HUDEP-2 (cell line): Measurements from ENCODE around the gene TCF7L2.
"Not testable (repeated sequence)": the region's sequence is repeated elsewhere in the genome, so short reads cannot be mapped to it uniquely, and the experiment has no call there.

Experiments
- DNase-seq, 76 experiments: peaks; one replicate each; lab custom pipeline; 2025; ENCODE audit not compliant: unreplicated experiment in 76 of 76; lab: John Stamatoyannopoulos, UW

Gene TCF7L2

GRCh38 chr10:113087165-113088029 lies 137.3 kb downstream of the TCF7L2 start:
- DNase-seq, result no peak

GRCh38 chr10:113088194-113088593 lies 138.1 kb downstream of the TCF7L2 start:
- DNase-seq, result no peak

- no peak for DNase-seq
These were observed 139.5 kb downstream of the TCF7L2 start for GRCh38 chr10:113089551-113089950.

DNA sequence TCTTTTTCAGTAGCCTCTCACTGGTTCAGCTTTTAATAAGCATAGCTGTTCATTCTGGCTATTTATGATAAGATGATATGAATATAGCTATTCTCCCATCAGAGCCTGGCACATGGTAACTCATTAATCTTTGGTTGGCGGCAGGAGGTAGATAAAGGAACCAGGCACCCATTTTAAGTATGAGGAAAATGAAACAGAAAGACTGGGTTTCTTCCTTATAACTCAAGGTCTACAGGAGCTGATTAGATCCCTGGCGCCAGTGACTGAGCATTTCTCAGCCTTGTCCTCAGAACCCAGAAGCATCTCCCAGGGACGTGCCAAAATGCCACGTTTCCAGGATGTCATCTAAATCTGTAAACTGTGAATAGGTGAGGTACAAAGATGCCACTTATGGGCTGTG lies 141.9 kb downstream of the TCF7L2 start:
- peak in 1 of 76 experiments; percentile 6 for DNase-seq

DNA sequence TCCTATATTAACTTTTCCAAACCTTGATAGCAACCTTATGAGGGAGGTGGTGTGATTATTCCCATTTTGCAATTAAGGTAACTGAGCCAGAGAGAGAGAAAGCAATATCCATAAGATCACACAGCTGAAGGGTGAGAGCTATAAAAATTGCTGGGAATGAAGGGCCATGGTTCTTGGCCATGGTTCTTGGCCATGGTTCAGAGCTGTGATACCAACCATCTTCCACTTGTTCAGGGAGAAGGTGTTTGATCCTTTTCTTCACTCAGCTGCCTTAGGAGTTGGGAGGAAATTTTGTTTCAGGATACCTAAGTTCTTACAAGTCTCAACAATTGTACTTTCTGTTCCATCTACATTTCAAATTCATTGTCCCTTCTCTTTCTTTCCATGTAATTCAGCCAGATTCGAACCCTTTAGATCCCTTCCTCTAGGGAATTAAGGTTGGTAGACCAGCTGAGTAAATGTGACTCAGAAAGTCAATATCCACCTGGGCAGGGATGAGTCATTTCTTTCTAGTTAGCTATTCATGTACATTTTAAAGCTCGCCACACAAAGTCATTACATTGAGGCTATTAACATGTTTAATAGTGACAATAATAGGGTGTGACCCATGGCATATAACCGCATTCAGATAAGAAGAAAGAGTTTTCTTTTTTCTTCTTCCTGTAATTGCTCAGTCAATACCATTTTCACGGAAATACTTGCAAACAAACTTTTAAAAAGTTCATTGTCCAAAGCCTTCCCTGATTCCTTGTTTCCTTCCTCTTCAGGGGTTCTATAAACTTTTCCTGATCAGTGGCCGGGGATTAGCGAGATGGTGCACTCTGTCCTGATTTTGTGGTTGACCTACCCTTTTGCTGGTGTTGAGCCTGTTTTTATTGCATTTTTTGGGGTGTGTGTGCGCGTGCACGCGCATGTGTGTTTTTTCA lies 143.4 kb downstream of the TCF7L2 start:
- no peak for DNase-seq

DNA sequence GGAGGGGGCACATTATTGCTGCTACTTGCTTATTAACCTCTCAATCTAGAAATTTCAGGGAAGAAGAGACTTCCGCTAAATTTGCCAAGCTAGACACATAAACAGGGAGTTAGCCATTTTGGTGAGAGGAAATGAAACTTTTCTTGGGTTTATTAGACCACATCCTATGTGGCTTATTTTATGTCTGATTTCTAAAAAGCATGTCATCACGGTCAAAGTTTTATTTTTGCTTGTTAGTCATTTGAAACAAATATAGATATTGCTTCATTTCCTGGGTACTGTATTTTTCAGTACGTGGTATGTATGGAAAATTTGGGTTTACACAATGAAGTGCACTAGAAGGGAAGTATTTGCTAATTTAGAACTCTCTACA lies 144.1 kb downstream of the TCF7L2 start:
- DNase-seq, result no peak

DNA sequence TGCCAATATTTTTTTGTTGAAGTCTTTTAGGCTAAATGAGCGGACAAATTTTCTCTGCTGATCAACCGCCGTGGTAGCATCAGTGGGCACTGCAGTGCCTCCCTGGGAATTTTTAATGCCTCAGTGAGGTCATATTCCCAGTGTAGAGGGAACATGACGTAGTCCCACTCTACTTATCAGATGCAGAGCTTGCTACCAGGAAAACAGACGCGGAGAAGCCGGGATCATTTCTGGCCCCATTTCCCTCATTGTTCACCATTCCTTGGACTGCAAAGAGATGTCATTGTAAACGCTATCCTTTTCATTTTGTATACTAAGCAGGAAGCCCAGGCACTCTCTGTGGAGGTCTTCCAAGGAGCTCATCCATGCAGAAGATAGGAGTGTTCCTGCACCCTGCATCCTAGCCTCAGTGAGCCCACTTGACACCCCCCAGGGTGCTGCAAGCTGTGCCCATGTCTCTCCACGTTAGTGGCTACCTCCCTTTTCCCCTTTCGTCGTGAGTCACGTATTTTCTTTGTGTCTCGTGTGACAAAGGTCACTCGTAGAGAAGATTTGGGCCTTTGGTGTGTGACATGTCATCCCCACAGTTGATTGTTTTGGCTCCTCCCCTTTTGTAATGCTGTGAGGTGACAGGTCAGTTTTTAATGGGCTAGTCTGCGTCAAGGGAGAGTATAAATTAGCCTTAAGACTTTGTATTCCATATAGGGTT lies 145.5 kb downstream of the TCF7L2 start:
- no peak for DNase-seq

- DNase-seq, result no peak
These were observed 146.3 kb downstream of the TCF7L2 start for GRCh38 chr10:113096128-113096996.

DNA sequence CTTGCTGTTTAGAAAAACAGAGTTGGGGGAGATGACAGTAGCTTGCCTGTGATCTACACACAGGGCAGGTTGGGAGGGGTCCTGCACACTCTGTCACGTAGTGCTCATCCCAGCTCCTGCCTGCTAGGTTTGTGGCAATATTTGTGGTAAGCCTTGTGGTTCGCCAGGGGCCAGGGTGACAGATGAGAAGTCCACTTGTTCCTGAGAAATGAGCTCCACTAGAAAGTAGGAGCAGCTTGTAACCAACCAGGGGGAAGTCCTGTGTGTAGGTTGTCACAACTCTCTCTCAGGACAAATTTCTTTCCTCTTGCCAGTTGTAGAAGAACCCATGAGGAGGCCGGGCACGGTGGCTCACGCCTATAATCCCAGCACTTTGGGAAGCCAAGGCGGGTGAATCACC lies 147.0 kb downstream of the TCF7L2 start:
- no peak for DNase-seq

GRCh38 chr10:113099431-113100183 lies 149.6 kb downstream of the TCF7L2 start:
- DNase-seq, result no peak

GRCh38 chr10:113100281-113100680 lies 150.2 kb downstream of the TCF7L2 start:
- DNase-seq, result no peak

DNA sequence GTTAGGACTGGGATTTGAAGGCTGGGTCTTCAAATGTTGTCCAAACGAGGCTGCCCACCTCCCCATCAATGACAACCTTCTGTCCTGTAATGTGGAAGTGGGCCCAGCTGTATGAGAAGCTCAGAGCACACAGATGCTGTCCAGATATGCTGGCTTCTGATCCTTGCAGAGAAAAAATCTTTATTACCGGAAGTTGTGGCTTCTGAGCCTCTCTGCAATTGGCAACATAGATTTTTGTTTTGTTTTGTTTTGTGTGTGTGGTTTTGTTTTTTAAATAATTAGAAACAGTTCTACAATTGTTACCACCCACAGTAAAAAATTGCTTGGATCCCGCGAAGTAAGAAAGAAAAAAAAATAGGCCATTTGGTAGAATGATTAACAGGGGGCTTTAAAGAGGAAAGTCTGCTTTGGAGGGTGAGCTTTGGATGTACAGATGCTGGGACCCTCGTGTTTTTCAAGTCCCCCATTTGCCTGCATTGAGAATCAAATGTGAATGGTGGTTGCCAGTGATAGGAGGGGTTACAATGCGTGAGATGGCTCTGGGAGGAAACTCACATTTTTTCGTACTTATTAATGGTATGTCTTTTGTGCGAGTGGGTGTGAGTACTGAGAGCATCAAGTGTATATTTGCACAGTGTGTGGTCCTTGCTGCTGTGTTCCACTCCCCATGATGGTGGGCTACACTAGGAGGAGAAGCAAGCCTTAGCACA lies 153.2 kb downstream of the TCF7L2 start:
- DNase-seq, result no peak

DNA sequence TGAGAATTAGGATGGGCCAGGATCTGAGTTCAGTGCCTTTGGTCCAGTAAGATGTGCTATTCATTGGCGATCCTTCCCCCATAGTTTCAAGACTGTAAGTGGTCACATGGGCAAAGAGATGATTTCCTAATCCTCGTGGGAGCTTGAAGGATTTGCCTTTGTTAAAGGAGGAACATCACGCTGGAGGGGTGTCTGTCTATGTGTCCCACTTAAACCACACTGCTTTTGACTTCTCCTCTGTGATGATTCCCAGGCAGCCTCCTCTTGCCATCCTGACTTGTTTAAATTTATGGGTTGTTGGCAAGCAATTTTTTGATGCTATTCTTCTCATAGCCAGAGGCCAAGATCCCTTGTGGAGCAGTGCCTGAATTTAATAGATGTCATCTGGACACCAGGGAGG lies 154.0 kb downstream of the TCF7L2 start:
- no peak for DNase-seq

DNA sequence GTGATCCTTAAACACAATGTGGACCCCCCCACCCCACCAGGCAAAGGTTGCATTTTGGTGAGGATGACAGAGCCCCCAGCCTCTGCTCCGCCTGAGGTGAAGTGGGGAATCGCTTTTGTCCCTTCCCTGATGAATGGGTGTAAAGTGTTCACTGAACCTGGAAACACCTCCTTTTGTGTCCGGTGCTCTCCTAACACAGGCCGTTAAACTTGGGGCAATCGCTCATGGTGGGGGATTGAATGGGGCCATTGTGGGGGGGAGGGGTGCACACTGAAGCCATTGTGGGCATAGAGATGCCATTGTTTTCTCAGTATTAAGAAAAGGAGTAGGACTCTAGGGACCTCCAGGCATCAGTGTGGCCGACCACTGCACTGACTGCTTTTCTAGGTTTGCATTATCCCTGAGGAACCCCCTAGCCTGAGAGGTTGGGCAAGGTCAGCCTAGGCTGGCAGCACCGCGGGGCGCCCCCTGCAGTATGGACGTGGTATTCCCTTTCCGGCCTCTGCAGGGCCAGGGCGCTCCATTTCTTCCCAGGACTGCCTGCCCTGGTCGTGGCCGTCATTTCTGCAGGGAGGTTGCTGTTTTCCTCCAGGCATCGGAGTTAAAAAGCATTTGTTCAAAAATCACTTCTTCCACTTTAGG lies 158.3 kb downstream of the TCF7L2 start:
- DNase-seq, result peak in 18 of 76 experiments; percentile 0 to 25 (median 8)

- DNase-seq, result no peak
These were observed 158.9 kb downstream of the TCF7L2 start for GRCh38 chr10:113108948-113109347.

- not testable (repeated sequence) for DNase-seq
These were observed 159.4 kb downstream of the TCF7L2 start for GRCh38 chr10:113109482-113109881.

DNA sequence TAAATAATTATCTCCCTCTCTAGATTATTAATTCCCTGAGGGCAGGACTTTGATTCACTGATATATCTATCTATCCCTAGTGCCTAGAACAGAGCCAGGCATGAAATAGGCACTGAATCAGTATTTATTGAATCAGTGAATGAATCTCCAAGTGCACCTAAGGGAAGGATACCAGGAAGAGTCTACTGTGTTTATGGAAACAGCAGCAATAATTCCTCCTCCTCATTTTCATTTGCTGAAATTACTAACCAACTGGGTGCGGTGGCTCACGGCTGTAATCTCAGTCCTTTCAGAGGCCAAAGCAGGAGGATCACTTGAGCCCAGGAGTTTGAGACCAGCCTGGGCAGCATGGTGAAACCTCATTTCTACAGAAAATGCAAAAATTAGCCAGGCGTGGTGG lies 161.2 kb downstream of the TCF7L2 start:
- DNase-seq, result no peak
